HAP-1 (cell line): ENCODE measurements around the gene ZBTB7A.

Experiments used
- DNase-seq, 2 experiments: peaks; one replicate each; pipeline ENCODE4 v3.0.0-alpha.2; 2016 to 2020; ENCODE audit warnings: low spot score in 2 of 2
- H3K27me3 ChIP-seq: fragments of 250-450 bp; sonication (Bioruptor Pico); 2 replicates; pipeline ENCODE4 v1.5.1; 2020; ENCODE audit warnings: low read depth, mild to moderate bottlenecking, moderate library complexity
- H3K36me3 ChIP-seq: fragments of 250-450 bp; sonication (Bioruptor Pico); replicated peaks from 2 replicates; pipeline ENCODE4 v1.5.1; 2020; ENCODE audit warnings: mild to moderate bottlenecking
- H3K4me1 ChIP-seq: fragments of 250-450 bp; sonication (Bioruptor Pico); 2 replicates; pipeline ENCODE4 v1.5.1; 2020; ENCODE audit warnings: mild to moderate bottlenecking
- H3K4me3 ChIP-seq: fragments of 250-450 bp; sonication (Bioruptor Pico); 2 replicates; pipeline ENCODE4 v1.5.1; 2020; ENCODE audit warnings: mild to moderate bottlenecking, moderate library complexity
- H3K9me3 ChIP-seq: fragments of 250-450 bp; sonication (Bioruptor Pico); 2 replicates; pipeline ENCODE4 v1.5.1; 2020; ENCODE audit warnings: mild to moderate bottlenecking, moderate library complexity
- in situ Hi-C: fragments of 300-500 bp; cut with MboI; formaldehyde crosslinking; loops from 3 replicates; pipeline ENCODE4 v1.14.3; 2020; ENCODE audit warnings: low sequenced_read_pairs, inconsistent platforms, mixed read lengths

Gene ZBTB7A

GRCh38 chr19:4049432-4049831 lies 17.3 kb downstream of the ZBTB7A start:
- in situ Hi-C loops, result no loop called here
- Histone ChIP-seq H3K4me1 (no peaks in the 10 kb centered on the region), H3K36me3 (peaks cover 42% of the 10 kb centered on the region), H3K4me3 (no peak overlapping the region), H3K9me3 (no peaks in the 10 kb centered on the region), H3K27me3 (no peaks in the 10 kb centered on the region)
- DNase-seq, result no peak

- H3K4me1 ChIP-seq, result no peaks in the 10 kb centered on the region
- H3K9me3 ChIP-seq, result no peaks in the 10 kb centered on the region
- in situ Hi-C loops, result no loop called here
- peaks cover 26% of the 10 kb centered on the region for H3K36me3 ChIP-seq
- no peak overlapping the region for H3K4me3 ChIP-seq
- H3K27me3 ChIP-seq, result no peaks in the 10 kb centered on the region
- DNase-seq, result no peak
Measured at GRCh38 chr19:4046946-4047683, 19.6 kb downstream of the ZBTB7A start.

- H3K4me1 ChIP-seq, result no peaks in the 10 kb centered on the region
- H3K27me3 ChIP-seq, result no peaks in the 10 kb centered on the region
- DNase-seq, result no peak
- H3K4me3 ChIP-seq, result no peak overlapping the region
- no peaks in the 10 kb centered on the region for H3K9me3 ChIP-seq
- peaks cover 24% of the 10 kb centered on the region for H3K36me3 ChIP-seq
- in situ Hi-C loops, result no loop called here
Measured at GRCh38 chr19:4046362-4046691, 20.4 kb downstream of the ZBTB7A start.

GRCh38 chr19:4045597-4046361 lies 20.9 kb downstream of the ZBTB7A start:
- in situ Hi-C loops, result no loop called here
- Histone ChIP-seq H3K4me3 (no peak overlapping the region), H3K4me1 (no peaks in the 10 kb centered on the region), H3K27me3 (no peaks in the 10 kb centered on the region), H3K9me3 (no peaks in the 10 kb centered on the region), H3K36me3 (peaks cover 24% of the 10 kb centered on the region)
- no peak for DNase-seq

GRCh38 chr19:4044990-4045465 lies 21.7 kb downstream of the ZBTB7A start:
- no peaks in the 10 kb centered on the region for H3K9me3 ChIP-seq
- no peak for DNase-seq
- peaks cover 18% of the 10 kb centered on the region for H3K36me3 ChIP-seq
- no peak overlapping the region for H3K4me3 ChIP-seq
- in situ Hi-C loops, result no loop called here
- no peaks in the 10 kb centered on the region for H3K27me3 ChIP-seq
- H3K4me1 ChIP-seq, result no peaks in the 10 kb centered on the region

- H3K4me1 ChIP-seq, result no peaks in the 10 kb centered on the region
- in situ Hi-C loops, result no loop called here
- H3K9me3 ChIP-seq, result no peaks in the 10 kb centered on the region
- no peaks in the 10 kb centered on the region for H3K27me3 ChIP-seq
- peaks cover 11% of the 10 kb centered on the region for H3K36me3 ChIP-seq
- no peak overlapping the region for H3K4me3 ChIP-seq
- DNase-seq, result no peak
Measured at GRCh38 chr19:4043966-4044715, 22.6 kb downstream of the ZBTB7A start.

GRCh38 chr19:4043401-4043800 lies 23.3 kb downstream of the ZBTB7A start:
- Histone ChIP-seq H3K27me3 (no peaks in the 10 kb centered on the region), H3K4me1 (no peaks in the 10 kb centered on the region), H3K36me3 (peaks cover 11% of the 10 kb centered on the region), H3K9me3 (no peaks in the 10 kb centered on the region), H3K4me3 (no peak overlapping the region)
- in situ Hi-C loops, result no loop called here
- peak in 1 of 2 experiments; percentile 49 for DNase-seq

- H3K4me3 ChIP-seq, result no peak overlapping the region
- in situ Hi-C loops, result no loop called here
- peaks cover 7% of the 10 kb centered on the region for H3K36me3 ChIP-seq
- no peak for DNase-seq
- H3K9me3 ChIP-seq, result no peaks in the 10 kb centered on the region
- no peaks in the 10 kb centered on the region for H3K27me3 ChIP-seq
- H3K4me1 ChIP-seq, result no peaks in the 10 kb centered on the region
Measured at GRCh38 chr19:4042731-4043082, 24.0 kb downstream of the ZBTB7A start.

GRCh38 chr19:4042064-4042730 lies 24.5 kb downstream of the ZBTB7A start:
- DNase-seq, result no peak
- no peaks in the 10 kb centered on the region for H3K4me1 ChIP-seq
- H3K9me3 ChIP-seq, result no peaks in the 10 kb centered on the region
- in situ Hi-C loops, result no loop called here
- no peaks in the 10 kb centered on the region for H3K27me3 ChIP-seq
- peaks cover 11% of the 10 kb centered on the region for H3K36me3 ChIP-seq
- H3K4me3 ChIP-seq, result no peak overlapping the region

GRCh38 chr19:4038661-4039423 lies 27.9 kb downstream of the ZBTB7A start:
- no peaks in the 10 kb centered on the region for H3K4me1 ChIP-seq
- no peaks in the 10 kb centered on the region for H3K9me3 ChIP-seq
- in situ Hi-C loops, result no loop called here
- no peak for DNase-seq
- H3K36me3 ChIP-seq, result peaks cover 19% of the 10 kb centered on the region
- H3K27me3 ChIP-seq, result no peaks in the 10 kb centered on the region
- H3K4me3 ChIP-seq, result no peak overlapping the region

GRCh38 chr19:4038057-4038456 lies 28.6 kb downstream of the ZBTB7A start:
- in situ Hi-C loops, result no loop called here
- H3K9me3 ChIP-seq, result no peaks in the 10 kb centered on the region

GRCh38 chr19:4037301-4037949 lies 29.3 kb downstream of the ZBTB7A start:
- no peak for DNase-seq
- H3K4me3 ChIP-seq, result no peak overlapping the region
- no peaks in the 10 kb centered on the region for H3K4me1 ChIP-seq
- no peaks in the 10 kb centered on the region for H3K27me3 ChIP-seq
- H3K9me3 ChIP-seq, result no peaks in the 10 kb centered on the region
- peaks cover 22% of the 10 kb centered on the region for H3K36me3 ChIP-seq
- in situ Hi-C loops, result no loop called here

More at GRCh38 chr19:4038057-4038456, 28.6 kb downstream of the ZBTB7A start:
- Histone ChIP-seq H3K36me3 (peaks cover 19% of the 10 kb centered on the region), H3K27me3 (no peaks in the 10 kb centered on the region), H3K4me3 (no peak overlapping the region), H3K4me1 (no peaks in the 10 kb centered on the region)
- no peak for DNase-seq
